ENCODE data around the gene C9orf153.
A peak's percentile ranks its signal among the peaks of the same experiment; 100 is the strongest.
"Not testable (repeated sequence)": the region's sequence is repeated elsewhere in the genome, so short reads cannot be mapped to it uniquely, and the experiment has no call there.

The C9orf153 gene

GRCh38 chr9:86259557-86259956 lies at the start of gene C9orf153:
C9orf153 (minus strand) TSS chr9:86259657; CDS start chr9:86229603, 30,054 bp downstream.
- DNase-seq: no peak

- no peak for DNase-seq
Observed at GRCh38 chr9:86308687-86309086, 49.2 kb upstream of the C9orf153 start.

- DNase-seq: no peak
Observed at GRCh38 chr9:86304236-86304730, 44.8 kb upstream of the C9orf153 start.

GRCh38 chr9:86303316-86303975 lies 44.0 kb upstream of the C9orf153 start:
- DNase-seq: no peak

- DNase-seq: no peak
Observed at GRCh38 chr9:86301686-86302085, 42.2 kb upstream of the C9orf153 start.

GRCh38 chr9:86300701-86301100 lies 41.2 kb upstream of the C9orf153 start:
- DNase-seq: no peak

- DNase-seq: no peak
Observed at GRCh38 chr9:86298873-86299272, 39.4 kb upstream of the C9orf153 start.

- not testable (repeated sequence) for DNase-seq
Observed at GRCh38 chr9:86290341-86290740, 30.9 kb upstream of the C9orf153 start.

- DNase-seq: no peak
Observed at GRCh38 chr9:86288499-86289198, 29.2 kb upstream of the C9orf153 start.

- no peak for DNase-seq
Observed at GRCh38 chr9:86287013-86287412, 27.6 kb upstream of the C9orf153 start.

GRCh38 chr9:86286278-86286677 lies 26.8 kb upstream of the C9orf153 start:
- no peak for DNase-seq

- DNase-seq: no peak
Observed at GRCh38 chr9:86285261-86285660, 25.8 kb upstream of the C9orf153 start.

GRCh38 chr9:86282979-86283535 lies 23.6 kb upstream of the C9orf153 start:
- DNase-seq: no peak

GRCh38 chr9:86282077-86282978 lies 22.9 kb upstream of the C9orf153 start, which contains the start of gene ISCA1:
ISCA1 (minus strand) TSS chr9:86282538; CDS start chr9:86282458, 80 bp downstream.
- DNase-seq: peak; percentile 97

GRCh38 chr9:86281593-86282076 lies 22.2 kb upstream of the C9orf153 start:
- peak; percentile 22 for DNase-seq

GRCh38 chr9:86280580-86280979 lies 21.1 kb upstream of the C9orf153 start:
- no peak for DNase-seq

GRCh38 chr9:86279839-86280238 lies 20.4 kb upstream of the C9orf153 start:
- no peak for DNase-seq

GRCh38 chr9:86277072-86277471 lies 17.6 kb upstream of the C9orf153 start:
- no peak for DNase-seq

GRCh38 chr9:86275962-86276361 lies 16.5 kb upstream of the C9orf153 start:
- no peak for DNase-seq

- no peak for DNase-seq
Observed at GRCh38 chr9:86274821-86275643, 15.6 kb upstream of the C9orf153 start.

GRCh38 chr9:86272221-86272620 lies 12.8 kb upstream of the C9orf153 start:
- DNase-seq: no peak

GRCh38 chr9:86263876-86264275 lies 4.4 kb upstream of the C9orf153 start:
- DNase-seq: no peak
